GM19351 (cell line): Measurements from ENCODE around the gene PTPN4.

Experiments
- ATAC-seq: cut with Tn5 transposase; IDR thresholded peaks from one replicate; pipeline ENCODE4 v1.9.1; 2021; ENCODE audit warnings: mild to moderate bottlenecking, moderate library complexity; ENCODE audit not compliant: unreplicated experiment

PTPN4 gene

GRCh38 chr2:119759451-119760236, at the start of gene PTPN4:
TSS of gene PTPN4 (plus strand) at chr2:119759922. CDS start at chr2:119809854, 49,932 bp downstream.
- peak; percentile 92 for ATAC-seq

GRCh38 chr2:119710281-119710680, 49.4 kb upstream of the PTPN4 start:
- ATAC-seq = no peak

GRCh38 chr2:119711352-119711751, 48.4 kb upstream of the PTPN4 start:
- ATAC-seq = no peak

- no peak for ATAC-seq
These were observed 47.2 kb upstream of the PTPN4 start for GRCh38 chr2:119712571-119712970.

GRCh38 chr2:119713819-119714490, 45.8 kb upstream of the PTPN4 start:
- no peak for ATAC-seq

- no peak for ATAC-seq
These were observed 44.1 kb upstream of the PTPN4 start for GRCh38 chr2:119715409-119716283.

GRCh38 chr2:119716284-119716672, 43.4 kb upstream of the PTPN4 start:
- ATAC-seq = no peak

GRCh38 chr2:119718501-119719260, 41.0 kb upstream of the PTPN4 start:
- ATAC-seq = no peak

- ATAC-seq = no peak
These were observed 40.5 kb upstream of the PTPN4 start for GRCh38 chr2:119719261-119719627.

GRCh38 chr2:119721043-119721442, 38.7 kb upstream of the PTPN4 start:
- no peak for ATAC-seq

- no peak for ATAC-seq
These were observed 38.3 kb upstream of the PTPN4 start for GRCh38 chr2:119721462-119721861.

- ATAC-seq = no peak
These were observed 37.8 kb upstream of the PTPN4 start for GRCh38 chr2:119721904-119722303.

- ATAC-seq = no peak
These were observed 36.5 kb upstream of the PTPN4 start for GRCh38 chr2:119723186-119723585.

- no peak for ATAC-seq
These were observed 35.8 kb upstream of the PTPN4 start for GRCh38 chr2:119723784-119724467.

GRCh38 chr2:119724656-119725485, 34.9 kb upstream of the PTPN4 start:
- no peak for ATAC-seq

- no peak for ATAC-seq
These were observed 32.2 kb upstream of the PTPN4 start for GRCh38 chr2:119727493-119727892.

GRCh38 chr2:119728421-119728820, 31.3 kb upstream of the PTPN4 start:
- no peak for ATAC-seq

- ATAC-seq = no peak
These were observed 29.0 kb upstream of the PTPN4 start for GRCh38 chr2:119730671-119731177.

GRCh38 chr2:119731983-119732382, 27.7 kb upstream of the PTPN4 start:
- ATAC-seq = no peak
